ENCODE data around the gene DCP2. TPM values are rescaled to one million over a fixed set of nuclear protein-coding genes. Genes with fewer than 3 reads are reported as not detected.

Gene DCP2
- total RNA-seq, 1 donor from 2014 or later, result 93.0 TPM

DNA sequence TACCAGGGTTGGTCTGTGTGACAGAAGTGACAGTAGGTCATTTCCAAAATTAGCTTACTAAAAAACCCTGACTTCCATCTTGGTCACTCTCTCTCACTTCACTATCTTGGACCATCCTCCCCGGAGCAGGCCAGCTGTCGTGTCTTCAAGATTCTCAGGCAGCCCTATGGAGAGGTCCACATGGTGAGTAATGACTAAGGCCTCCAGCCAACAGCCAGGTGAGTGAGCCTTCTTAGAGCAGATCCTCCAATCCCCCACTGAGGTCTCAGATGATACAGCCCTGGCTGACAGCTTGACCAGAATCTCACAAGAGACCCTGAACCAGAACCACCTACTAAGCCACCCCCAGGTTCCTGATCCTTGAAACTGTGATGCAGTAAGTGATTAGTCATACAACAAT, 92.0 kb downstream of the DCP2 start:
- H3K27me3 Mint-ChIP-seq, result no peaks in the 10 kb centered on the region
- DNase-seq (ENCODE audit: low spot score, unreplicated experiment), result no peak
- TF ChIP-seq CTCF (IDR thresholded peaks at IDR 0.05; ENCODE audit: unreplicated experiment), result no peak
- H3K9me3 Mint-ChIP-seq (ENCODE audit: low read depth), result peaks cover 2% of the 10 kb centered on the region
- peaks cover 2% of the 10 kb centered on the region for H3K36me3 Mint-ChIP-seq (ENCODE audit: insufficient read depth)
- peaks cover 5% of the 10 kb centered on the region for H3K4me1 Mint-ChIP-seq (ENCODE audit: low read depth)
- no peak overlapping the region for H3K27ac Mint-ChIP-seq
- no peak overlapping the region for H3K4me3 Mint-ChIP-seq (ENCODE audit: low read depth)

Other genes starting within 250 kb of the DCP2 start
- 46.6 and 48.5 TPM in 2 replicates for gene APC, start 238.9 kb upstream of the DCP2 start, total RNA-seq
- 61.6 and 62.0 TPM in 2 replicates for gene SRP19, start 115.5 kb upstream of the DCP2 start, total RNA-seq
- 31.9 and 33.8 TPM in 2 replicates for gene REEP5, start 54.6 kb upstream of the DCP2 start, total RNA-seq